Retina (tissue), 1 donor: ENCODE data around the gene ATXN10.
"Not testable (repeated sequence)": the region's sequence is repeated elsewhere in the genome, so short reads cannot be mapped to it uniquely, and the experiment has no call there.

Source experiments
- DNase-seq: peaks from one replicate; pipeline ENCODE4 v3.0.0-alpha.2; 2016

ATXN10 gene, protein sequence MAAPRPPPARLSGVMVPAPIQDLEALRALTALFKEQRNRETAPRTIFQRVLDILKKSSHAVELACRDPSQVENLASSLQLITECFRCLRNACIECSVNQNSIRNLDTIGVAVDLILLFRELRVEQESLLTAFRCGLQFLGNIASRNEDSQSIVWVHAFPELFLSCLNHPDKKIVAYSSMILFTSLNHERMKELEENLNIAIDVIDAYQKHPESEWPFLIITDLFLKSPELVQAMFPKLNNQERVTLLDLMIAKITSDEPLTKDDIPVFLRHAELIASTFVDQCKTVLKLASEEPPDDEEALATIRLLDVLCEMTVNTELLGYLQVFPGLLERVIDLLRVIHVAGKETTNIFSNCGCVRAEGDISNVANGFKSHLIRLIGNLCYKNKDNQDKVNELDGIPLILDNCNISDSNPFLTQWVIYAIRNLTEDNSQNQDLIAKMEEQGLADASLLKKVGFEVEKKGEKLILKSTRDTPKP

DNA sequence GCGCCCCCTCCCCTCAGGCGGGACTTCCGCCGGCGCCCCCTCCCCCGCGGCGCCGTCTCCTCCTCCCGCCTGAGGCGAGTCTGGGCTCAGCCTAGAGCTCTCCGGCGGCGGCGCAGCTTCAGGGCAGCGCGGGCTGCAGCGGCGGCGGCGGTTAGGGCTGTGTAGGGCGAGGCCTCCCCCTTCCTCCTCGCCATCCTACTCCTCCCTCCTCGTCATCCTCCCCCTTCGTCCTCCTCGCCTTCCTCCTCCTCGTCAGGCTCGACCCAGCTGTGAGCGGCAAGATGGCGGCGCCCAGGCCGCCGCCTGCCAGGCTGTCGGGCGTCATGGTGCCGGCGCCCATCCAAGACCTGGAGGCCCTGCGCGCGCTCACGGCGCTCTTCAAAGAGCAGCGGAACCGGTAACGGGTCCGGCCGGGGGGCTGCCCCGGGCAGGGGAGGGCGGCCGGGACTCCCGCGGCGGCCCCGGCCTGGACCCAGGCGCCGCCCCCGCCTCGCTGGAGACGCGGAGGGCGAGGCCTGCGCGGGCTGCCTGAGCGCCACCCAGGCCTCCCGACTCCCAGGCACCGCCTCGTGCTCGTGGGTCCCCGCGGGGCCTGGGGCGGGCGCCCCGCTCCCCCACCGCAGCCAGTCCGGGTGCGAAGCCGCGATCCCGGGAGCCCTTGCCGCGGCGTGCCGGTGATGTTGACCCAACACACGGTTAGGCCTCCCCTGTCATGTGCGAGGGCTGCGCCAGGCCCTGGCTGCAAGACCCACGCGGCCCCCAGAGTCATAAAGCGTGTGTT, at the start of gene ATXN10:
ATXN10 (plus strand) TSS at position 52 of the 781 bp plus-strand sequence; CDS start at position 282, 230 bp downstream.
- DNase-seq = peak; percentile 95

DNA sequence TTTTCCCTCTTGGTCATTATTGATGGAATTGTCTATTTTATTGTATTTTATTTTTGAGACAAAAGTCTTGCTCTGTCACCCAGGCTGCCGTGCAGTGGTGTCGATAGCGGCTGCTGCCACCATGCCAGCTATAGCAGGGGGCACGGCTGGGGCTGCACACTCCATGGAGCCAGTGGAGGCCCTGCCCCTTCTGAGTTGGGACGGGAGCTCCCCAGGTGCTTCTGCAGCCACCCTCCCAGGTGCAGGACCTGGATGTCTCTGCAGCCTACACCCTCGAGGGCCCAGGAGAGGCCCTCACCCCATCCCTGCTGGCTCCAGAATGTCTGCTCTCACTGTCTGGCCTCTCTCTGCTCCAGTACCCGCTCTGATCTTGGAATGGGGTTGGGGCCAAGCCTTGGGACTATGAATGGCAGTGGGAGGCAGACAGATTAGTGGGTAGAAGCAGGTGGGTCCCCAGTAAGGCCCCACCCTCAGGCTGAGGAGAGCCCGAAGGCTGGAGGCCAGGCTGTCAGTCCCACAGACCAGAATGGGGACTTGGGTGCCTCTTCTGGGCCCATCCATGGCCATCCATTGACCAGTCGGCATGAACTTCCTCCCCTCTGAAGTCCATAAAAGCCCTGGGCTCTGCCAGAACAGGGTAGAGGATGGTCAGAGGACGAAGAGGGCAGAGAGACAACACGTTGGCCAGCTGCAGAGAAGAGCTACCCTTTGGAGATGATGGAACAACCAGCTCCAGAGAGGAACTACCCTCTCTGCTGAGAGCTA, 49.6 kb upstream of the ATXN10 start:
- no peak for DNase-seq

DNA sequence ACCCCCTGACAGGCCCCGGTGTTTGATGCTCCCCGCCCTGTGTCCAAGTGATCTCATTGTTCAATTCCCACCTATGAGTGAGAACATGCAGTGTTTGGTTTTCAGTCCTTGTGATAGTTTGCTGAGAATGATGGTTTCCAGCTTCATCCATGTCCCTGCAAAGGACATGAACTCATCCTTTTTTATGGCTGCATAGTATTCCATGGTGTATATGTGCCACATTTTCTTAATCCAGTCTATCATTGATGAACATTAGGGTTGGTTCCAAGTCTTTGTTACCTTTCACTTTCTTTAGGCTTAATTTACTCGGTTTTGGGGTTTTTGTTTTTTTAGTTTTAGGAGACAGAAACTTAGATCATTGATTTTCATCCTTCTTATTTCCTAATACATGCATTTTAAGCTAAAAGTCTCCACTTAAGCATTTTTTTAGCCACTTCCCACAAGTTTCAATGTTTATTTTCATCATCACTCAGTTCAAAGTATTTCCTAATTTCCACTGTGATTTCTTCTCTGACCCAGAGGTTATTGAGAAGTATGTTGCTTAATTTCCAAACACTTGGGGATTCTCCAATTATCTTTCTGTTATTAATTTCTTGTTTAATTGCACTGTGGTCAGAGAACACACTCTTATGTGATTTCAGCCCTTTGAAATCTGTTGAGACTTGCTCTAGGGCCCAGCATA, 48.0 kb upstream of the ATXN10 start:
- not testable (repeated sequence) for DNase-seq

DNA sequence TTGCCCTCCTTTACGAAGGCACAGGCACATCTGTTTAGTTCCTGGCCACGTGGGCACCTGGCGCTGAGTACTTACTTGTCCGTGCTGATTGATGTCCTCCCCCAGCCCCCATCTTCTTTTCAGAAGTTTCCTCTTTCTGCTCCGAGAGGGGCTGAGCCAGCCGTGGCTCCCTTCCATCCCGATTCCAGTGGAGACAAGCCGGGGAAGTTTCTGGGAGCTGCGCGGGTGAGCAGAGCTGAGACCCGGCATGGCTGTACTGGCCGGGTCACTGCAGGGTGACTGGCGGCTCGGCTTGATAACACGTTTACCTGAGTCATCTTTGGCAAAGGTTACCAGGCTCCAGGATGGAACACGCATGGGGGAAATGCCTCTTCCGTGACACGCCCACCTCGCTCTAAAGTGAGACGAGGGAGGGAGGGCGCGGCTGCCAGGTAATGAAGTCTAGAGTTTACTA, 45.4 kb upstream of the ATXN10 start:
- DNase-seq = no peak

DNA sequence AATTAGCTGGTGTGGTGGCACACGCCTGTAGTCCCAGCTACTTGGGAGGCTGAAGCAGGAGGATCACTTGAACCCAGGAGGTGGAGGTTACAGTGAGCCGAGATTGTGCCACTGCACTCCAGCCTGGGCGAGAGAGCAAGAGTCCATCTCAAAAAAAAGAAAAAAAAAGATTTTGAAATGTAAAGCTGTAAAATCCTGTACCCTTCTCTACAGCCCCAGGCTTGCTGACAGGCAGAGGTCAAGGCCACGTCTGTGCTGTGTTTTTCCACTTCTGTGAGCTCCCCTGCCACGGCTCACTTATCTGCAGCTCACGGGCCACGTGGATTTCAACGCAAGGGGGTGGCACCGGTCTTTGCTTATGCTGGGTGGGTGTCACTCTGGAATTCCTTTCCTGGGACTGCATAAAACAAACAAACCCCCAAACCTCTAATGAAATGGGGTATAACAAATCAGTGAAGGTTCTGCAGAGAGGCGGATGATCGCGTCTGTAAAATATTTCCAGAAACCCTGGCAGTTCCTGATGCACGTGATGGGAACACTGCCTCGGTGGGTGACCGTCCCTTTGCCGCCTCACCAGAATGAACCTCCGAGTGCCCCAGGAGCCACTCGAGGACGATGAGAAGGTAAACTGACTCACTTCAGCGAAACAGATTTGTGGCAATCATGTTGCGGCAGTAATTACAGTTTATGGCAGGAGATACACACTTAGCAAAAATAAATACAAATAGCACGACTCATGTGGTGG, 44.0 kb upstream of the ATXN10 start:
- DNase-seq = no peak

DNA sequence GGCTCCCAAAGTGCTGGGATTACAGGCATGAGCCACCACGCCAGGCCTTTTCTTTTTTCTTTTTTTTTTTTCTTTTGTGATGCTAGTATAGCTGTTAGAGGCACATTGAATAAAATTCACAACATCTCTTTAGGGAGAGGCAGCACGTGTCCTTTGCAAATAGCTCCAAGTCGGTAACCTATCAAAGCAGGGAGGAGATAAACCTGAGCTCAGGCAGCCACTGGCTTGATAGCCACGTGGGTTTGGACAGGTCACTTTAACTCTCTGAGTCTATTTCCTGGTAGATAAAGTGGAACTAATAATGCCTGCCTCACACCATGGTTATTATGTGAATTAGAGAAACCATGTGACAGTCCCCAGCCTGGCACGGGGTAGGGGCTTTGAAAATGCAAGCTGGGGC, 43.1 kb upstream of the ATXN10 start:
- no peak for DNase-seq

DNA sequence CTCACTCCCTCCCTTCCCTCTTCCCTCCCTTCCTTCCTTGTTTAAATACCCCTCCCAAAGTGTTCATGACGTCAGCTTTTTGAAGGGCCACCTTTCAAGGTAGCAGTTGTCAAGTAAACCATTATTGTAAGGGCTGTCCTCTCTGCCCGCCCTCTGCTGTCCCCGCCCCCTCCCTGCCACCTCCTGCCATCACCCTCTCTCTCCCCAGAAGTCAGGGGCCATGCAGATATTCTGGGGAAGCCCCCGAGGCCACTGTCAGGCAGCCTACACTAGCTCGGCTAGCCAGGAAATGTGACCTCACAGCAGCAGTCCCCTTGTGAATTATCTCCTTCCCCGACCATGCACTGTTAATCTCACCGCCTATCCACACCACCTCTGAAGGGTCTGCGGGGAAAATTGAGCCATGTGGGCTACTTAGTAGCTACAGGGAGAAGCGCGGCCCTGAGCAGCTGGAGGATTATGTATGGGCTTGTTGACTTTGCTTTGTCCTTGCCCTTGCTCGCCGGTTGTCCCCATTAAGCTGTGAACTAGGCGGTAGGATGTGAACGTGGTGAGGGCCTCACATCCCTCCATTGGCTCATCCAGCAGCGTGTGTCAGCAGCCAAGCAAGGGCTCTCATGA, 42.1 kb upstream of the ATXN10 start:
- peak; percentile 40 for DNase-seq

DNA sequence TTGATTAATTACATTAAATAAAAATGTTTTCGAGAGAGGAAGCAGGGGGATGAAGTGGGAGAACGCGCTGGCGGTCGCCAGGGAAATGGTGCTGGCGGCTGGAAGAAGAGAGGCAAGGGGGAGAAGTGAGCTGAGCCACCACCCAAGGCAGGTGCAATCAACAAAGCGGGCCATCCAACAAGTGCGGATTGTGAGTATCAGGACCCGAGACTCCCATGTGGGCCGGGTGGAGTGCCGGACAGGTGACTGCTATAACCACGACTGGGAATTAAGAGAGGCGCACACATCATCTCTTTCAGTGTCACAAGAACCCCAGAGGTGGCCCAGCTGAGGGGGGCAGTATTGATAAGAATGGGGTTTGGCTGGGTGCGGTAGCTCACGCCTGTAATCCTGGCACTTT, 41.2 kb upstream of the ATXN10 start:
- DNase-seq = no peak

DNA sequence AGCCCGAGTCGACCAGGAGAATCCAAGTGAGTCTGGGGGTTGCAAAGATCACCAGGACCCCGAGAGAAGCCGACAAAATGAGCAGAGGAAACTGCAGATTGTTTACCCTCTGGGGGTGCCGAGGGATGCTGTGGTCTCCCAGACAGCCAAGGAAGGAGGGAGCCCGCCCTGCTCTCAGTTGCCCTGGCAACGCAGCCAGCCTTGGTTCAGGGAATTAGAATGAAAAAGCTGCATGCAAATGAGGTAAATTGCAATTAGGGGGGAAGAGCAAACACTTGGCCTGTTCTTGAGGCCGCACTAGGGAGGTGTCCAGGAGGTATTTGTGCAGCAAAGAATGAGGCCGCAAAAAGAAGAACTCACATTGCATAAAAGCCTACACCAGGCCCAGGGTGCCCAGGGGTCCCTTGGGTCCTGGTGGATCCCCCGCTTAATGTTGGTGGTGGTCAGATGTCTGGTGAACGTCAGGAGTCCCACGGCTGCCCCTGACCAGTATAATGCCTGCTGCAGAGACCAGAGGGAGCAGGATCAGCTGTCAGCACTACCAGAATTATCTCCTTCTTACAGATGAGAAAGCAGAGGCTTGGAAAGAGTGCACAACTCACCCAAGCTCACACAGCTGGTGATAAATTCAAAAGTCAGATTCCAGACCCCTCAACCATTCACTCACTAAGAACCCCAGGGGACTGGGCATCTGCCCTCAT, 40.3 kb upstream of the ATXN10 start:
- peak; percentile 28 for DNase-seq

DNA sequence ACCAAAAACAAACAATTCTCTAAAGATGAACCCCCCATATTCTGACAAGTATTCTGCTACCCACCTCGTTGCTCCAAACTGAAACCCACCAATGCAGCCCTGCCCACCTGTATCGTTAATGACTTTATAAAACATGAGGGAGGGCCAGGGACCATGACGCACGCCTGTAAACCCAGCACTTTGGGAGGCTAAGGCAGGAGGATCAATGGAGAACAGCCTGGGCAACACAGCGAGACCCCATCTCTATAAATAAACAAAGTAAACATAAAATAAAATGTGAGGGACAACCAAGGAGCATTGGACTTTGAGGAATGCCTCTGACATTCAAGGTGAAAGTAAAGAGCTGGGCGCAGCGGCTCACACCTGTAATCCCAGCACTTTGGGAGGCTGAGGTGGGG, 39.8 kb upstream of the ATXN10 start:
- no peak for DNase-seq

DNA sequence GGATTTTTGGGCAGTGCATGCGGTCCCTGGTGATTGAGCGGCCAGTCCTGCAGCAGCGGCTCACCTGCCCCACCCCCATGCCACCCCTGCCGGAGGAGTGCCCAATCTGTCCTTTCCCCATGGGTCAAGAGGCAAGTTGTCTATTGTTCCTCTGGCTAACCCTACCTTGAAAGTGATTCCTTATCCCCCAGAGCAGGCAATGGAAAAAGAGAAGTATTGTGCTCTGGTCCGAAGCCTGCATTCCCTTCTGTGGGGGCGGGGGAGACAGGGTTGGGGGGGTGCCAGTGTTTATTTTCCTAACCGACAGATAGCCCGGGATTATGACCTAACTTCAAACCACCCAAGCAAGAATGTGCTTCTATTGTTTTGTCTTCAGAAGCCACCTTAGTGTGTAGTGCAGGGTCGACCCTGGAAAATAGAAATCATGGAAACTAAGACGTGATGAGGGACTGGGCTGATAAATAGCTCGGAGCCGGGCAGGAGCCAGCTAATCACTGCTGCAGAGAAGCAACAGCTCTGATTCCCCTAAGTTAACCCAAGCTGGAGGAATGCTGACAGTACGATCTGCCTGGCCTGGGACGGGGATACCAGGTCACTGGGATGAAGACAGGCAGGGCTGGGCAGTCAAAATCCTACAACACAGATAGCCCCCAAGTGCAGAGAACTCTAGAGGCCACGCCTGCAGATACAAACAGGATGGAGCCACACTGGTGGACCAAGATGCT, 38.7 kb upstream of the ATXN10 start:
- no peak for DNase-seq

DNA sequence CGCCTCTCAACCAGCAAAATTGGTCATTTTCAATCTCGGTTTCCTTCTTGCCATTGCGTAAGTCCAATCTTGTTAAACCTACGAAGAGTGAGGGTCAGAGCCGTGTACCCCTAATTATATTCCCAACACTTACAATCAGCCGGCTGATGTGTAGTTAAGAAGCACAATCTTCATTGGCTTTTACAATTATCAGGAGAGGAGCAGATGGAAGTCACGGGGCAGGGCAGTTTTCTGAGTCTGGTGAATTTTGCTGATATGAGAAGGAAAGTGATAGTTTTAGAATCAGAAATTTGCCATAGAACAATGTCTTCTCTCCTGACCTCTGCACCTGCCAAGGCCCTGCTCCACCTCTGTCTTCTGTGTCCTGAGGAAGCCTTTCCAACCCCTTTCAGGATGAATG, 35.0 kb upstream of the ATXN10 start:
- DNase-seq = no peak

DNA sequence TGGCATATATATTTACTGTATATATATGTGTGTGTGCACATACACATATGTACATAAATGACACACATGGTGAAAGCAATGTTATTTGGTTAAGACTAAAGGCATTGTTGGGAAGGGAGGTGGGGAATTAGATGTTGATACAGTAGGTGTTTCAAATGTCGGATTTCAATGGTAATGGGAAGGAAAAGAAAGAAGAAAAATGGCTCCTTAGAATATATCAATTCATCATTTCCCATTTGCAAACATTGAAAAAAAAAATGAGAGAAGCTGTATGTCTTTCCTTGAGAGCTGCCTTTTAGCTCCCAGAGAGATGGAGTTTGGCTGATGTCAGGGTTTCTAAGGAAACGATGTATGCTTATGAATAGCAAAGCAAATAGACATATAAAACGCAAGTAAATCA, 33.4 kb upstream of the ATXN10 start:
- DNase-seq = no peak

DNA sequence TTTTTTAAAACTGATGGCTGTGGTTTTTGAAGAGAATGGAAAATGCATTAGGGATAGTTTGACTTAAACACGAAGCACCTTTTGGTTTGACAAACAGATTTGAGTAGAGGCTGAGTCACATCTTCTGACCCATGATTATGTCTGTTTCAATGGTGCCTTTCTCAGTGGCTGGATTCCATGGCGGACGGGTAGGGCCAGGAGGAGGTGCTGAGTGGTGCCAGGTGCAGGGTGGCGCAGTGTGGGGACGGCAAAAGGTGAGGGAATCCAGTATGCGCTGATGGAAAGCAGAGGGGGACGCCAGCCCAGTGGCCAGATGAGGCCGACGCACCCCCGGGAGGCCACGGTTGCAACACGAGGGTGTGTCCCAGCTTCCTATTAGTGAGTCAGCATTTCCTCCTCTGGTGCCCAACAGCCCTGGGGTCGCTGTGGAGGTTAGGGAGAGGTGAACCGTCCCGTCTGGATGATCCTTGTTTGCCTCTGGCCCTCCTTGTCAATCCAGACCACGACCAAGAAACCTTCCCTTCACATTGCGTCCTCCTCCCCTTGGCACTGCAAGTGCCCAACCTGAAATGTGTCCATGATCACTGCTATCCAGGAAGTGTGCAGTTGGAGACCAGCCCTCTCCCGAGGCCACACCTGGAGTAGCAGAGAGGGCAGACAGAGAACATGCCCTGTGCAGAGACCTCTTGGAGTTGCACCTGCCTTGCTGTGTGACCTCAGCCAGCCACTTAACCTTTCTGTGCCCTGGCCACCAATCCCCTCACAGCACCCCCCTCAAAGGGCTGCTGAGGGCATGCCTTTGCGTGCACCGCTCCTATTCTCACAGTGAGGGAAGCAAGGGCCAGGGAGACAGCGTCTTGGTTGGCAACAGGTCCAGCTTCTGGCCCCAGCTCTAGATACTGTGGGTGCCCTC, 32.5 kb upstream of the ATXN10 start:
- DNase-seq = no peak

DNA sequence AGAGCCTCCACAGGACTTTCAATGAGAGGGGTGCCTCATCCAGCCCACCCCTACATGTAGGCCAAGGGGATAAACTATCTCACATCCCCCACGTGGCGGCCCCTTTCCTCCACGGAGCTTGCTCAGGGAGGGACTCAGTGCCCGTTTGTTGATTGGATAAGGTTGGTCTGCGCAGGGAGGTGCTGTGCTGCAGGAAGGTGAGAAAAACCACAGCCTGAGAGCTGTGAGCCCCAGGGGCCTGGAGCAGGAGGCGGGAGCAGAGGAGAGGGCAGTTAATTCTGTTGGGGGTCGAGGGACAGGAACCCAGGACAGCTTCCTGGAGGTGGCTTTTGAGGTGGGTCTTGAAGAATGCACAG, 31.9 kb upstream of the ATXN10 start:
- DNase-seq = no peak

DNA sequence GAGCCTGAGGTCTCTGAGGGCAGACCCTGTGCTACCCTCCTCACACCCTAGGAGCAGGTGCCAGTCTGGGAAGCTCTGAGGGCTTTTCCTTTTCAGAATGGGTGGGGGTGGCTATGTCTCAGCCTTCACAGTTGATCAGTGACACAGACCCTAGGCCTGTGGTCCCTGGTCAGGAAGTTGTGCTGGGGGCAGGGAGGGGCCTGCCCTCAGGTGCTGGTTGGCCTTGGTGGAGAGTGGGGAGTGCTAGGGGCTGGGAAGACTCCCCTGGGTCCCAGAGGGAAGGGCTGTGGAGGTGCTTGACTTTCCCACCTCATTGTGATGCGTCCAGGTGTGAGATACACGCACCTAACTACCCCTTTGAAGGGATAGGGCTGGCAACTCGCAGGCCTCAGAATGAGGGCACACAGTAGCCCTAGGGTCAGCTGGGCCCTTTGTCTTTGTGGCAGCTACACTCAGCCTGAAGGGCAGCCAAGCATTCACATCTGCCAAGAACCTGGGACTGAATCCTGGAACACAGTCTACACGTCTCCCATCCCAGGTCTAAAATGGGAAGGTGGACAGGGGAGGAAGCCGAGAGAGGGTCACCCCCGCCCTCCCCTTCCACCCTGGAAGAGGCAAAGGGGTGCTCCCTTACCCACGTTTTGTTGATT, 31.2 kb upstream of the ATXN10 start:
- no peak for DNase-seq

DNA sequence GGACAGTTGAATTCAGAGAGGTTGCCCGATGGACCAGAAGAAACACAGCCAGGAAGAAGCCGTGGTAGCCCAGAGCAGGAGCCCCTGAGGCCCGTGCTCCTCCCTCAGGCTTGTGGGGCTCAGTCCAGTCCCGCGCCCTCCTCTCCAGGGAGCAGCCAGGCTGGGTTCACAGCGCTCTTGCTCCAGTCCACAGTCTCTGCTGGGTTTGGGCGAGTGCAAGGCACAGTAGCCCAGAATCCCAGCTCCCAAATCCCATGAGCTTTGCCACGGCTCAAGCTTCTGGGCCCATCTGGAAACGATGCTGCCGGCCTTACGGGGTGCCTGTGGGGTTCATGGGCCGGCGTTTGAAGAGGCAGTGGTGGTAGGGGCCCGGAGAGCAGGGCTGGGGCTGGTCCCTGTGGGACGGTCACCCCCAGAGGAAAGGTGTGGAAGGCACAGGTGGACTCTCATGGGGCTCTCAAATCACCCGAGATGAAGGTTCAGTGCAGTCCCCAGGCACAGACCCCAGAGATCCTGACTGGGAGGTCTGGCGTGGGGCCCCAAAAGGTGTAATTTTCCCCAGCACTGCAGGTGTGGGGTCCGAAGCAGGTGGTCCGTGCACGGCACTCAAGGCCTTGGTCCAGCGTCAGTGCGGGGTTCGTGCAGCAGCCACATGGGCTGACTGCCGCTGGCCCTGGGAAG, 30.6 kb upstream of the ATXN10 start:
- DNase-seq = no peak

DNA sequence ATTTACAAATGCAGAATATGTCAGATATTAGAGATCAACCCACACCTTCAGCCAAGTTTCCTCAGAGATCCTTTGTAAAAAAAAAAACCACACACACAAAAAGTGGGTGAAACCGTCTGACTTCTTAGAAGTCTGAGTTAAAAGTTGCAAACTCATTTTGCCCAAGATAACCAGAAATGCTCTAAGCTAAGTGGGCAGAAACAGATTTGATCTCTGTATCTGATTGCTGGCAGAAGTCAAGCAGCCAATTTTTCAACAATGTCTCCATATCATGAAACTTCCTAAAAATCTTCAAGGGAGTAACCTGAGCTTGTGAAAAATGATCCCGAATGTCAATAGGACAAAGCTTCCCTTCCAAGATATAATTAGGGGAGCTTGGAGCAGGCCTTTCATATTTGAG, 28.6 kb upstream of the ATXN10 start:
- DNase-seq = no peak
